GM19023 (cell line): ENCODE data around the gene DDX1.

ENCODE experiments used
- ATAC-seq: cut with Tn5 transposase; IDR thresholded peaks from one replicate; pipeline ENCODE4 v1.9.1; 2021; ENCODE audit warnings: mild to moderate bottlenecking, moderate library complexity; ENCODE audit not compliant: unreplicated experiment

The DDX1 gene

DNA sequence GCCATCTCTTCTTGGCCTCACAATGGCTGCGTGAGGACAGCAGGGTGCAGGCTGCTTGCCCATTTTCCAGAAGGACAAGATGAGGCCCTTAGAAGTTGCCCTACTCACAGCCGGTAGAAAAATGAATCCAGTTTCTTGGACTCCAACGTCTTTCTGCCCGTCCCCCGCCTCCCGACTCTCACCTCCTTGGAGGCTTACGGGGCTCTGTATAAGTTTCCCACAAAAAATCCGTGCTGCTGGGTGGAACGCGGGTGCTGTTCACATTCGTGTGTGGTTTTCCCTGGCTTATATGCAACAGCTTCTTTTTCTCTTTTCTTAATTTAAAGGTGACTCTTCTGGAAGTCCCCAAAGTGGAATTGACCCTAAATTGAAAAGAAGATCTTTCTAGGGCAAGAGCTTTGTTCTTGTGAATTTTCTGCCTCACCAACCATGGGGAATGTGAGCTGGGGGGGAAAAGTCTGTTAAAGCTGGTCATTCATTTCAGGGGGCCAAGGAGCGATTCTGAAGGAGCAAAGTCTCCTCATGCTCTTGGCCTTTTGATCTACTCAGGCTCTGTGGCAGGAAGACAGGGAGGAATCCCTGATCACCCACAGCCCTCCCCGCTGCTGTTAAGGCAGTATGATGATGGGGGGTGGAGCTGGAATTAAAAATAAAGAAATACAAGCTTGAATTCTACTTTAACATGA lies 51.3 kb downstream of the DDX1 start:
- no peak for ATAC-seq

DNA sequence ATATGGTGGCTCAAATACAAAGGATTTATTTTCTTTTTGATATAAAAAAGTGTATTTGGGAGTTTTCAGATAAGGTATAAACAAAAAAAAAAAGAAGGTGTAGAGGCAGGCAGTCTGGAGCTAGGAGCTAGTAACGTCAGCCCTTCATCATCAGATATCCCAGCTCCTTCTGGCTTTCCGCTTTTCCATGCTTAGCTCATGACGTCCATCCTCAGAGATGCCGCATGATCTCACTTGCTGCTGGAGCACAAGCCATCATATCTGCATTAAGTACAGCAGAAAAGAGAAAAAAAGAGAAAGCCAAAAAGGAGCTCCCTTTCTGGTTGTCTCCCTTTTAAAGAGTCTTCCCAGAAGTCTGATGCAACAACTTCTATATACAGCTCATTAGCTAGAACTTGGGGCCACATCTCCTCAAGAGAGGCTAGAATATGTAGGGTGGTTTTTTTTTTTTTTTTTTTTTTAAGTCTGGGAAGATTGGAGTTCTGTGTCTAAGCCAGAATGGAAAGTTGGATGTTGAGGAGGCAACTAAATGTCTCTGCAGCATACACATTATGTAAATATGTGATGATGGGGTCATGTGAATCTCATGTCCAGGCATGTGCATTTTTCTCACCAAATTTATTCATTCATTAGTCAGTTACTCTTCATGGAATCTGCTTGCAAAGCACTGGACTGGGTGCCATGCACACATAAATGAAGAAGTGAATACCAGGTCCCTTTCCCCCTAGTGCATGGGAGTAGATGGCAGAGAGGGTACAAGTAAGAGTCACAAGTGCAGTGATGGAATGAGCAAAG lies 52.3 kb downstream of the DDX1 start:
- ATAC-seq: no peak

DNA sequence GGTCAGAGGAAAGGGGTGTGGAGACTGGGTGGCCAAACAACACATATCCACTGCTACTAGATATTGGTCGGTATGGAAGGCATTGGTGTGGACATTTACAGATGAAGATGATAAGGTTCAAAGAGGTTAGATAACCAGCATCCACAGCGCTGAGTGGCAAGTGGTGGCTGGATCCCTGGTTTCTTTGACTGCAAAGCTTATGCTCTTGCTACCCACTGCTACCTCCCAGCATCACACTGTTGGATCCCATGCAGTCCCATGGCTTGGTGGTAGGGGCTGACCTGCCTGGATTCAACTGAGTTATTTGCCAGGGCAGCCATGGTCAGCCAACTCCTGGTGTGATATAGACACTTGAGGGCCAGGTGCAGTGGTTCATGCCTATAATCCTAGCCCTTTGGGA lies 53.6 kb downstream of the DDX1 start:
- no peak for ATAC-seq

DNA sequence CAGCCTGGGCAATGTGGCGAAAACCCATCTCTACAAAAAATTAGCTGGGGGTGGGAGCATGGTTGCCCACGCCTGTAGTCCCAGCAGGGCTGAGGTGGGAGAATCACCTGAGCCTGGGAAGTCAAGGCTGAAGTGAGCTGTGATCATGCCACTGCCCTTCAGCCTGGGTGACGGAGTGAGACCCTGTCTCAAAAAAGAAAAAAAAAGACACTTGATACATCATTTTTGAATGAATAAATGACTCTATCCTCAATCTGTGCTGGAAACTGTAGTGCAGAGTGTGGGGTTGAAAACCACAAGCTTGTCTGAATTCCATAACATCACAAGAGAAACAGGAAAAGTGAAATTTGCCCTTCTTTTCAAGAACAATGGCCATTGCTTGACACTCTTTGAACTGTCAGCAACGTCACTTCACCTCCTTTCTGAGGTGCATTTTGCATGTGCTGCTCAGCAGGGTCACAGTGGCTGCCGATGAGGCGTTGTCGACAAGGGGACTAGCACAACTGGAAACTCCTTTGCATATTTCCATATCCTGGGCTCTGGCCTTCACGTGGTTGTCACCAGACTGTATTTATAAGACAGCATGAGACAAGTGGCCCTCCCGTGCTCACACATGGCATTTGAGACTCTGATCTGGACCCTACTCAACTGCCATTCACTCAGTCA lies 54.2 kb downstream of the DDX1 start:
- ATAC-seq: no peak

DNA sequence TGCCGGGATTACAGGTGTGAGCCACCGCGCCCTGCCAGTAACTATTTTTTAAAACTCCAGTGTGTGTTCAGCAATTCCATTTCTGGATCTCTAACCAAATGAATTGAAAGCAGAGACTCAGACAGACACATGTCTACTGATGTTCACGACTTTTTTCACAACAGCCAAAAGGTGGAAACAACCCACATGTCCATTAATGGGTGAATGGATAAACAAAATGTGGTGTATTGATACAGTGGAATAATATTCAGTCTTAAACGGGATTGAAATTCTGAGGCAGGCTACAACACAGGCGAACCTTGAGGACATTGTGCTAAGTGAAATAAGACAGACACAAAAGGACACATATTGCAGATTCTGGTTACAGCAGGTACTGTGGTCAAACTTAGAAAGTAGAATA lies 55.0 kb downstream of the DDX1 start:
- ATAC-seq: no peak

DNA sequence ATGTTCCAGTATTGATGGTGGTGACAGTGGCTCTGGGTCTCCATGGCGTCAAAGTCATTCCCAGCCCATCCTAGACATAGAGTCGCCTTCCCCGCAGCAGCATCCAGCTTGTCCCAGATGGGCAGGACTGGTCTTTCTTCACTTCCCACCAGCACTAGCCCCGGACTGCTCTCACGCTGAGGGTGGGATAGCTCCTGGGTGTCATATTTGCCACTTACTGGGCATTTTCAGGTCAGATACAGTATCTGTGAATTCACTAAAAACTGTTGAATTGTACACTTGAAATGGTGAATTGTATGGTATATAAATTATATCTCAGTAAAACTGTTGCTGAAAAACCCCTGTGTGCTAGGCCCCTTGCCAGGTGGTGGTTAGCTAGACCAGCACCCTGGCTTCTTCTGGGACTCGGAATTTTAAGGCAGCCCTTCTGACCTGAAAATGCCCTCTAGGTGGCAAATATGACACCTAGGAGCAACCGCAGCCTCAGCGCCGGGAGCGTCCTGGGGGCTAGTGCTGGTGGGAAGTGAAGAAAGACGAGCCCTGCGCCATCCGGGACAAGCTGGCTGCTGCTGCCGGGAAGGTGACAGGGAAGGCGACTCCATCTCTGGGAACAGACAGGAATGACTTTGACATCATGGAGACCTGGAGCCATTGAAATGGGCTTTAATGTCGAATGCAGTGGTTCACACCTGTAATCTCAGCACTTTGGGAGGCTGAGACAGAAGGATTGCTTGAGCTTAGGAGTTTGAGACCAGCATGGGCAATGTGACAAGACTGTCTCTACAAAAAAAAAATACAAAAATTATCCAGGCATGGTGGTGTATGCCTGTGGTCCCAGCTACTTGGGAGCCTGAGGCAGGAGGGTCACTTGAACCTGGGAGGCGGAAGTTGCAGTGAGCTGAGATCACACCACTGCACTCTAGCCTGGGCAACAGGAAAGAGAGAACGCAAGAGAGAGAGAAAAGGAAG lies 56.2 kb downstream of the DDX1 start:
- no peak for ATAC-seq

DNA sequence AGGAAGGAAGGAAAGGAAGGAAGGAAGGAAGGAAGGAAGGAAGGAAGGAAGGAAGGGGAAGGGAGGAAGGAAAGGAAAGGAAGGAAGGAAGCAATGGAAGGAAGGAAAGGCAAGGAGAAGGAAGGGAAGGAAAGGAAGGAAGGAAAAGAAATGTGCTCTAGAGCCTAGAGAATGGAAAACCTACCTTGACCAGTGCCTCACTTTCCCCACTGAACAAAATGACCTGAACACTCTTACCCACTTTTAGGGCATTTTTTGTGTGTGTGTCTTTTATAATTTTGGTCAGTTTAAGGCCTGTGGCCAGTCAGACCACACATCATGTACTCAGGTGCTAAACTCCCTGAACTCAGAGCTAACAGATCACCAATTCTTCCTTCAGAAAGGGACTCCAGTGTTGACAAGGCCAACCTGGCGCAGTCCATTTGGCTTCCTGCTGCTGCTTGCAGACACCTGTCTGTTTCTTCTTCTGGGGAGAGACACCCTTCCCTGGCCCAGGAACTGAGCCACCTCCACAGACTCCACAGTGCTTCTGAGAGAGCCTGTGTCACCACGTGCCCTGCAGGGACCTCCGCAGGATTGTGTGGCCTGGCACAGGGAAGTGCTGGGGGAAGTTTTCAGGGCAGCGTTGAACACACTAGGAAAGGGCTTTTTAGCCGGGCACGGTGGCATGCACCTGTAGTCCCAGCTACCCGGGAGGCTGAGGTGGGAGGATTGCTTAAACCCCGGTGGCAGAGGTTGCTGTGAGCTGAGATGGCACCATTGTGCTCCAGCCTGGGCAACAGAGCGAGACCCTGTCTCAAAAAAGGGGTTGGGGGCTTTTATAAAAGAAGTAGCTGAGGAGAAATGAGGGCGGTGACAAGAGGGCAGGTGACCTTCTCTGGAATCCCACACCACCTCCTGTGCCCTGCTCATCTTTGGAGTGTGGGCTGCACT lies 57.2 kb downstream of the DDX1 start:
- ATAC-seq: no peak

DNA sequence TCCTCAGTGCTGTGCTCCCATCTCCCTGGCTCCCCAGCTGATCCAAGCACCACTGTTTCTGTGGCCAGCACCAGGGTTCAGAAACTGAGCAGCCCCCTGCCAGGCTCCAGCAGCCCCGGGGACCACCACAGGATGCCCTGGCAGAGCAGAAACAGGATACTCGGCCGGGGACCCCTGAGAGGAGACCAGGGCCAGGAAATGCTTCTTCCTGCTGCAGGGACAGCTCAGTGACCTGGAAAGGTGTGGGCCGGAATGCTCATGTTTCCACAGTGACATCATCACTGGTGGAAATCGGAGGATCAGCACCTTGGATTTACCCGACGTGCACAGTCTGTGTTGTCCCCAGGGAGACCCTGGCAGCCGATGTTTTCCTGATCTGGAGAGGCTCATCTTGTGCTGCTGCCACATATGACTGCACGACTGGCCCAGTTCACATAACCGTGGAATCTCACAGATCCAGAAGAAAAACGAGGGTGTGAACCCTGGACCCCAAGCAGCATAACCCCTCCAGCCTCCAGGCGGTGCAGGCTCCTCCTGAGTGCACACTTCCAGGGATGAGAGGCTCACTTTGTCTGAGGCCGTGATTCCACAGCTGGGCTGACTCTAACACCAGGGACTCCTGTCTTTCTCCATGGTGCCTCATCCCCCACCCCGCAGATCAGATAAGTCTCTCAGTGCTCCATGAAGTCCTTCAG lies 58.0 kb downstream of the DDX1 start:
- no peak for ATAC-seq

DNA sequence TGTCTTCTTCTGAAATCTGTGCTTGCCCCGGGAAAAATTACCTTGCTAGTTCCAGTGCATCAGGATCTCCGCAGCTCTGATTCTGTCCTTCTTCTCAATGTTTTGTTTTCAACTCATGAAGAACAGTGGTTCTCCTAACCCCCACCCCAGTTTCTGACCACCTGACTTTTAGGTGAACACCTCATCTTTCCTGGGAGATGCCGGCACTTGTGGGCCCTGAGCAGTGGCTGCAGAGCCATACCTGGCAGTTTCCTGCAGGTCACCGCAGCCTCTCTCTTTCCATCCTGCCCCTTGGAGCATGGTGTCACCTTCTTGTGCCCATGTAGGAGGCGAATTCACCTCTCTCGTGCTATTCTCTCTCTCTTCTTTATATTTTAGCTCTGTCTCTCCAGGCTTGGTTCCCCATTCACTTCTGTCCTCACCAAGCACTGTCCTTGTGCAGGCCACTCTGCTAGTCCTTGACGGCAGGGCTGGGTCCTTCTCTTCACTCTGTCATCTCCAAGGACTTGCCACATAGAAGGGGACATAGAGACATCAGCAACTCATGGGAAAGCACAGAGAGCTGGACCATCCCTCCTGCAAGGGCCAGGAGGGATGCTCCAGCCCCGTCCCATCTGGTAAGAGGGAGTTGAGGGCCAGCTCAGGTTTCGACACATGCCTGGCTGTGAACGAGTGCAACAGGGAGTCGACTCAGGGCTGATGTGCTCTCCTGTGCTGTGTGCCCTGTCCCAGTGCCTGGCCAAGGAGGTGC lies 59.1 kb downstream of the DDX1 start:
- no peak for ATAC-seq

DNA sequence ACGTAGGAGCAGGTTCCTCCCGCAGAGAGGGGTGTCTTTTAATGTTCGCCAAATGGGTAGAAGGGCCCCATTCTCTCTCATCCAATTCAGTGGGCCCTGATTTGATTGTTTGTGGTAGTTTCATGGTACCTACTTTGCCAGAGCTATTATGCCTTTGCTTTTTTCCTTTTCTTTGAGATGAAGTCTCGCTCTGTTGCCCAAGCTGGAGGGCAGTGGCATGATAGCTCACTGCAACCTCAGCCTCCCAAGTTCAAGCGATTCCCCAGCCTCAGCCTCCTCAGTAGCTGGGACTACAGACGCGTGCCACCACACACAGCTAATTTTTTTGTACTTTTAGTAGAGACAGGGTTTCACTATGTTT lies 59.7 kb downstream of the DDX1 start:
- ATAC-seq: no peak

DNA sequence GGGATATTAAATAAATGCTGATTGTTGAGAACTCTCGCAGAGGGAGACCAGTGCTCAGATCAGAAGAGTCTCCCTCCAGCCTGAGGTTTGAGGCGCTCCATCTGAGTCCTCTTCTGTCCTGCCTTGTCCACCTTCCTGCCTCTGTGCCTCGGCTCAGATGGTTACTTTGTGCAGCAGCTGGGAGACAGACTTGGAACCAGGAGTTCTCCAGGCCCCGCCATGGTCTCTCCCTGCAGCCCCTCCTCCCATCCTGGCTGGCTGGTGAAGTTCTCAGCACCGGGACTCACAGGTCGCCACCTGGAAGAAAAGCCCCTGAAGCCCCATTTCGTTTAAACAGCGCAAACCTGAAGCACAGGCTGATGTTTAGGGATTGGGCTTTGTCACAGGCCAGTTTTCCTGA lies 60.6 kb downstream of the DDX1 start:
- ATAC-seq: no peak

DNA sequence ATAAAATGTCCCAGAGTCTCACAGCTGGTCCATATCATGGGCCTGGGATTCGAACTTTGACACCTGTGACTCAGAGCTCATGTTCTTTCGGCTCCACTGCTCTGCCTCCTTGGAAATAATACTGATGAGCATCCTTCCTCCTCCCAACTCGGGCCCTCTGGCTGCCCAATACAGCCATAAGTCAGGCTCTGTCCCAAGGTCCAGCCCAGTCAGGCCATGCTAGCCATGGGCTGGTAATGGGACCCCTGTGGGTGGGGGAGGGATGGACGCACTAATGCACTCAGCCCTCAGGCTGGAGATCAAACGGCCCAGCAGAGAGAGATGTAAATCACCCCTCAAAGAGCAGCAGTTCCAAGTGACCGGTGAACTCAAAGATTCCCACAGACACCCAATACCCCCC lies 61.1 kb downstream of the DDX1 start:
- ATAC-seq: no peak

DNA sequence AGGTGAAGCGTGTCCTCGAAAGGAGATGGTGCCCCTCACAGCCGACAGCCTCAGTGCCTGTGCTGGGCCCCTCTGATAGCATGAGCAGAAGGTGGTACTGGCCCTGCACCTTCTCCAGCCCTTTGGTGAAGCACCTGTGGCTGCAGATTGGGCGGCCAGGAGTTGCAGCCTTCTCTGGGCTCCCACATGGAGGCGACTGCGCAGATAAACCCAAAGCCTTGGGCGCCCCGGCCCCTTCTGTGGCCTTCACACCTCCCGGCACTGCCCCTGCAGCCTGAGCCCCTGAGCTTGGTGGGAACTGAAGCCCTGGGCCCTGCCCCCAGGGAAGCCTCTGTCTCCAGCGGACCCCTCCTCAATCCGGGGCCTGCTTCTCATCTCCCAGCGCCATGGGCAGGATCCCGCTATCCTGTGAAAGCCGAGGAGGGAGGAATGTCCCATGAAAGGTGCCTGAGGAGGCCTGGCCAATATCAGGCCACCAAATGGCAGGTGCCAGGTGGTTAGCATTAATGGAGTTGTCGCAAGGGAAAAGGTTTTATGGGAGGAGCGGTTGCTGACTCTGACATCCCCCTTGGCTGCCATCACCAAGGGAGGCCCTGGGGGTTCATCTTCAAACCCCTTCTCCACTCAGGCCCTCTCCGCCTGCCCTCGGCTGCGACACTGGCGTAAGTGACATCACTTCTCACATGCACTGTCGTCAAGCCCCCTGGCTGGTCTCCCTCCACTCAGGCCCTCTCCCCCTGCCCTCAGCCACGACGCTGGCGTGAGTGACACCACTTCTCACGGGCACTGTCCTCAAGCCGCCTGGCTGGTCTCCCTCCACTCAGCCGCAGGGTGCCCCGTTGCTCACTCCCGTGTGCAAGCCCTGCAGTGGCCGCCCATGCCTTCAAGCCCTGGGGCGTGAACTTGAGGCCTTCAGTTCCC lies 62.4 kb downstream of the DDX1 start:
- ATAC-seq: no peak

DNA sequence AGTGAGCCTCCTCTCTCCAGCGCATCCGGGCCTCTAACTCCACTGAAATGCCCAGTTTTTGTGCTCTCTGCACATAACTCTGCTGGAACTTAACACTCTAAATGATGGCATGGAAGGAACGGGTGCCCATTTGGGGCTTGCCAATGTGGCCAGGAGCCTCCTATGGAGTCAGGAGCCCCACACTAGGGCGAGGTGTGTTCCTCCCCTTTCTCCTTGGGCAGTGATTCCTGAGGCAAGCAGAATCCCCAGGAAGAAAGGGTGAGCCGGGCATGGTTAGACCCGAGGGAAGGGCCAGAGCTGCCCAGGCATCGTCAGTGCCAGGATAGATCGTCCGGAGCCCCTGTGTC lies 63.0 kb downstream of the DDX1 start:
- no peak for ATAC-seq

DNA sequence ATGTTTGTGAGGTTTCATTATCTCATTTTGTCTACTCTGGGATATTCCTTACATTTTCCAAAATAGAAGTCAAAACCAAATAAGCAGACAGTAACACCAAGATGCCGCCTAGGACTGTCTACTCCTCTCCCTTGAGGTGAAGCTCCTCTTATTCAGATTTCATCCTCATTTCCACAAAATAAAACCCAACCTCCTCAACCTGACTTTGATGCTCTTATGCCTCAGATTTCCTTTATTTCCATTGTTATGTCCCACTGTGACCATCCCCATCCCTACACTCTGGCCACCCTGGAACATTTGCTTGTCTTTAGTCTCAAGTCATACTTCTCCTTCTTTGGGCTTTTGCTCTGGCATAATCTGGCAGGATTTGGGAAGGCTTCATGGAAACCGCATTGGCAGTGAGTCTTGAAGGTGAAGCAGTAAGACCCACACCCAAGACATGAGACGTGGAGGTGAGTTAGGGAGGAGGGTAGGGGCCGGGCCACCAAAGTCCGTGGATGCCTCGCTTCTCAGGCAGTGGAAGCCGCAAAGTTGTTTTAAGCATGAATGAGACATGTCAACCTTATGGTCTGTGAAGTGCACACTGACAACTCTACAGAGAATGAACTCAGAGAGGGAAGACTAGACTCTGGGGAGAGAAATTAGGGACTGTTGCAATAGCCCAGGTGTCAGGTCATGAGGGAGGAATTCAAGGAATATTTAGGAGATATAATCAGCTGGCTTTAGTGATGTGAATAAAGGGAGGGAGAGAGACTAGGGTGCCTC lies 63.6 kb downstream of the DDX1 start:
- no peak for ATAC-seq

DNA sequence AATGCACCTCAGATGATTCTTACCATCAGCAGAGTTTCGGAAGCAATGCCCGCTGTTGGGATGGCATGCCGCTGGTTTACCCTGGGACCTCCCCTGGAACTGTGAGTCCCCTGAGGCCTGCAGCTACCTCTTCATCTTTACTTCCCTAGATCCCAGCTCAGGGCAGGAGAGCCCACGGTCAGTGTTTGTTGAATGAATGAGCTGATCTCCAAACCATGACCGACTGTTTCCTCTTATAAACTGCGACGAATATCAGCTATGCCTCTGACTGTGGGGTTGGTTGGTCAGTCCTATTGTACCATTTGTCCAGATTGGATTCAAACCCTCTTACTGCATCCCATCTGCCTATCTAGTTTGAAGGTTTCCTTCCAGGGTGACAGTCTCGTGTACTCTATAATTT lies 64.4 kb downstream of the DDX1 start:
- no peak for ATAC-seq

DNA sequence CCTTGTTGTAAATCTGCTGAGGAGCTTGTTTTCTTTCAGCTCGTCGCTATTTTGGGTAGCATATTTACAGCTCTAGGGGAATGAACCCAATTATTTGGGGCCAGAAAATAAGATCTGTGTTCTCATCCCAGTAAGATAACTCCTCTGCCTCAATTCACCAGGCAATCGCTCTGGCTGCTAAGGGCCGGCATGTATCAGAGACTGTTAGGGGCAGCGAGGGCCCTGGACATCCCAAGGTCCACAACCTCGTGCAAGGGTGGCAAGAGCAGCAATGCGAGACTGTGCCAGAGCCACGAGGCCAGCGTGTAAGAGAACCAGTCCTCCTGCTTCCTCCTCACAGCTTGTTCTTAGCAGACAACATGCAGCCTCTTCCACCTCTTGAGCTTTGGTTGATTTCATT lies 66.1 kb downstream of the DDX1 start:
- no peak for ATAC-seq
